Gastrocnemius medialis (tissue), 4 donors: ENCODE measurements around the gene THSD4.

Experiments
- CTCF ChIP-seq, 5 experiments: fragments of 450-650 bp in 3 of 5; fragments of 200-600 bp in 2 of 5; sonication (generic) in 2 of 5; IDR thresholded peaks in 4 of 5; conservative IDR thresholded peaks in 1 of 5; 1 replicate in 4 of 5; 2 replicates in 1 of 5; pipeline ENCODE4 v1.5.1; 2016 to 2019; ENCODE audit warnings: antibody characterized with exemption in 5 of 5, mild to moderate bottlenecking in 3 of 5, moderate library complexity in 3 of 5
- POLR2A ChIP-seq, 2 donors: fragments of 450-650 bp; IDR thresholded peaks; one replicate each; pipeline ENCODE4 v1.6.1; 2017; ENCODE audit warnings: antibody characterized with exemption in 2 of 2, mild to moderate bottlenecking in 2 of 2, moderate library complexity in 2 of 2

- TF ChIP-seq POLR2A (IDR thresholded peaks at IDR 0.05), result no peak
- TF ChIP-seq CTCF (IDR thresholded peaks at IDR 0.05 in 4 of 5, conservative IDR thresholded peaks at IDR 0.05 in 1 of 5), result no peak
These were observed 123.7 kb downstream of the THSD4 start for GRCh38 chr15:71238926-71239325.
